ENCODE results near the gene VAMP5. TPM values are rescaled to one million over a fixed set of nuclear protein-coding genes. Genes with fewer than 3 reads are reported as not detected.
A peak's percentile ranks its signal among the peaks of the same experiment; 100 is the strongest.
"Not testable (repeated sequence)": the region's sequence is repeated elsewhere in the genome, so short reads cannot be mapped to it uniquely, and the experiment has no call there.

Gene VAMP5
- total RNA-seq, 1 experiment from 2014 or later: 1.9 TPM

- no peak overlapping the region for H3K4me3 ChIP-seq (replicated peaks in 1 of 2; ENCODE audit: low read depth in 1 of 2, low read length in 2 of 2)
- TF ChIP-seq CEBPB (IDR thresholded peaks at IDR 0.05; ENCODE audit: low read depth): no peak
- no peak for TF ChIP-seq YY1 (IDR thresholded peaks at IDR 0.05; ENCODE audit: extremely low read depth, insufficient replicate concordance, low read depth, low read length)
- TF ChIP-seq JUND (IDR thresholded peaks at IDR 0.05): no peak
- H3K4me1 ChIP-seq (ENCODE audit: control insufficient read depth in 1 of 2, insufficient read depth in 2 of 2, low read length in 2 of 2): peaks cover 6 to 38% of the 10 kb centered on the region in 2 experiments; a peak in 3 of 4 replicates
- intact Hi-C loops (cut with micrococcal nuclease): no loop called here
- no peaks in the 10 kb centered on the region for H3K9me3 ChIP-seq (ENCODE audit: control insufficient read depth in 1 of 2, insufficient read depth in 1 of 2, low read depth in 1 of 2, low read length in 2 of 2)
- no peaks in the 10 kb centered on the region for H3K9me2 ChIP-seq (ENCODE audit: insufficient read depth)
- H3K36me3 ChIP-seq (ENCODE audit: control insufficient read depth in 1 of 2, insufficient read depth in 2 of 2, low read length in 2 of 2): peaks cover 39 to 57% of the 10 kb centered on the region in 2 experiments
- BruUV-seq (replicated peaks): no TSS peak
- ChIA-PET RAD21 (ENCODE audit: low non-redundant PET in 1 of 2, low total read pairs in 2 of 2, uncharacterized antibody in 2 of 2, unreplicated experiment in 2 of 2) (no interaction called here), POLR2A (interaction anchor here (1.1 to 15.3 kb wide), 2 partner anchors 52 to 119 kb away, joined by 3 to 236 read pairs; partner anchors contain the start of gene SH2D6), CTCF (no interaction called here)
- H4K20me1 ChIP-seq (ENCODE audit: insufficient read depth): peaks cover 42% of the 10 kb centered on the region
- no peak overlapping the region for H3K9ac ChIP-seq (ENCODE audit: low read length)
- no peak for DNase-seq (ENCODE audit: low read depth, low spot score)
- H3K27me3 ChIP-seq (ENCODE audit: insufficient read depth, low read length): no peaks in the 10 kb centered on the region
- H3K79me2 ChIP-seq (ENCODE audit: insufficient read depth, low read length): peaks cover 54% of the 10 kb centered on the region
- no peak overlapping the region for H3K4me2 ChIP-seq (ENCODE audit: low read length)
- ATAC-seq: no peak
- peak overlapping the region; percentile 10; the same call in 1 of the 2 replicates for H3K27ac ChIP-seq (ENCODE audit: low read depth, low read length)
- H2AFZ ChIP-seq (ENCODE audit: low read depth, low read length, poor library complexity, severe bottlenecking): no peak overlapping the region
Observed at GRCh38 chr2:85542777-85543176, 41.5 kb upstream of the VAMP5 start.

- H3K27ac ChIP-seq (ENCODE audit: low read depth, low read length); H3K9me2 ChIP-seq (ENCODE audit: insufficient read depth); DNase-seq (ENCODE audit: low read depth, low spot score); ATAC-seq; H3K4me2 ChIP-seq (ENCODE audit: low read length); H3K9me3 ChIP-seq (ENCODE audit: control insufficient read depth in 1 of 2, insufficient read depth in 1 of 2, low read depth in 1 of 2, low read length in 2 of 2); H3K9ac ChIP-seq (ENCODE audit: low read length); H3K27me3 ChIP-seq (ENCODE audit: insufficient read depth, low read length); RAD21 ChIA-PET (ENCODE audit: low non-redundant PET in 1 of 2, low total read pairs in 2 of 2, uncharacterized antibody in 2 of 2, unreplicated experiment in 2 of 2); H2AFZ ChIP-seq (ENCODE audit: low read depth, low read length, poor library complexity, severe bottlenecking); BruUV-seq (replicated peaks); H3K4me3 ChIP-seq (replicated peaks in 1 of 2; ENCODE audit: low read depth in 1 of 2, low read length in 2 of 2); intact Hi-C loops (cut with micrococcal nuclease): not testable (repeated sequence)
- Histone ChIP-seq H4K20me1 (ENCODE audit: insufficient read depth) (peaks cover 42% of the 10 kb centered on the region), H3K36me3 (ENCODE audit: control insufficient read depth in 1 of 2, insufficient read depth in 2 of 2, low read length in 2 of 2) (peaks cover 39 to 61% of the 10 kb centered on the region in 2 experiments), H3K79me2 (ENCODE audit: insufficient read depth, low read length) (peaks cover 43% of the 10 kb centered on the region), H3K4me1 (ENCODE audit: control insufficient read depth in 1 of 2, insufficient read depth in 2 of 2, low read length in 2 of 2) (peaks cover 5 to 34% of the 10 kb centered on the region in 2 experiments; a peak in 3 of 4 replicates)
- TF ChIP-seq POLR2AphosphoS5 (IDR thresholded peaks at IDR 0.05; ENCODE audit: low read depth, low read length): 0 out of 2 replicates have a peak, but pooled peaks have one; percentile 34
- ChIA-PET POLR2A (interaction anchor here (1.2 to 15.3 kb wide), 3 partner anchors 21 to 131 kb away, joined by 5 to 236 read pairs (median 8); partner anchors contain the start of gene SH2D6), CTCF (interaction anchor here (1.3 kb wide), 1 partner anchor 13 kb away, joined by 3 read pairs; no protein-coding TSS in a partner anchor)
Observed at GRCh38 chr2:85544254-85544691, 40.0 kb upstream of the VAMP5 start.

Measured in HCT116 (cell line).